T47D (cell line): ENCODE measurements around the gene MYZAP.
A peak's percentile ranks its signal among the peaks of the same experiment; 100 is the strongest.

ENCODE experiments used
- DNase-seq, 2 experiments: peaks; one replicate each; pipeline versions ENCODE4 v3.0.0 to v3.0.0-alpha.2; 2011 to 2012; ENCODE audit warnings: low read depth in 1 of 2, low spot score in 1 of 2
- JUND ChIP-seq: IDR thresholded peaks from 2 replicates; pipeline ENCODE4 v1.6.1; 2012; ENCODE audit warnings: low read depth
- in situ Hi-C: cut with HindIII; loops from 2 replicates; pipeline ENCODE4 v1.10.0; 2016; ENCODE audit warnings: low sequenced_read_pairs, low pct_unique_long_range_greater_than_20kb

The MYZAP gene

GRCh38 chr15:57665194-57665593 is 73.5 kb downstream of the MYZAP start:
- no peak for TF ChIP-seq JUND
- in situ Hi-C loops = no loop called here
- DNase-seq = no peak

- in situ Hi-C loops = no loop called here
- no peak for TF ChIP-seq JUND
- DNase-seq = no peak
Measured at GRCh38 chr15:57665939-57666338, 74.2 kb downstream of the MYZAP start.

GRCh38 chr15:57667171-57667849 is 75.6 kb downstream of the MYZAP start:
- peak; percentile 40 to 46 for DNase-seq
- in situ Hi-C loops = no loop called here

GRCh38 chr15:57668016-57668415 is 76.3 kb downstream of the MYZAP start:
- in situ Hi-C loops = no loop called here
- DNase-seq = no peak
- no peak for TF ChIP-seq JUND

More at GRCh38 chr15:57667171-57667849, 75.6 kb downstream of the MYZAP start:
- TF ChIP-seq JUND = no peak

- no peak for TF ChIP-seq JUND
- DNase-seq = no peak
- in situ Hi-C loops = no loop called here
Measured at GRCh38 chr15:57671636-57672035, 79.9 kb downstream of the MYZAP start.

- DNase-seq = no peak
- in situ Hi-C loops = no loop called here
- no peak for TF ChIP-seq JUND
Measured at GRCh38 chr15:57675481-57676181, 83.9 kb downstream of the MYZAP start.

GRCh38 chr15:57676585-57676984 is 84.9 kb downstream of the MYZAP start:
- DNase-seq = no peak
- in situ Hi-C loops = no loop called here
- TF ChIP-seq JUND = no peak

GRCh38 chr15:57677204-57677603 is 85.5 kb downstream of the MYZAP start:
- DNase-seq = no peak
- no peak for TF ChIP-seq JUND
- in situ Hi-C loops = no loop called here

GRCh38 chr15:57680021-57680420 is 88.3 kb downstream of the MYZAP start:
- in situ Hi-C loops = no loop called here
- no peak for DNase-seq
- TF ChIP-seq JUND = no peak

- TF ChIP-seq JUND = no peak
- DNase-seq = no peak
- in situ Hi-C loops = no loop called here
Measured at GRCh38 chr15:57681011-57681410, 89.3 kb downstream of the MYZAP start.

- in situ Hi-C loops = no loop called here
- TF ChIP-seq JUND = no peak
- no peak for DNase-seq
Measured at GRCh38 chr15:57683481-57683880, 91.8 kb downstream of the MYZAP start.

- no peak for TF ChIP-seq JUND
- no peak for DNase-seq
- in situ Hi-C loops = no loop called here
Measured at GRCh38 chr15:57684491-57685151, 92.9 kb downstream of the MYZAP start.
